ENCODE results near the gene UNC5C. TPM values are rescaled to one million over a fixed set of nuclear protein-coding genes. Genes with fewer than 3 reads are reported as not detected.

The UNC5C gene
- total and polyA plus RNA-seq, 10 donors, result 0.43 to 15.7 (median 7.8) TPM

GRCh38 chr4:95289028-95289634 lies 259.6 kb downstream of the UNC5C start:
- H3K27ac ChIP-seq, result no peak overlapping the region
- no peaks in the 10 kb centered on the region for H3K36me3 ChIP-seq
- TF ChIP-seq POLR2A (IDR thresholded peaks at IDR 0.05) (no peak), CTCF (IDR thresholded peaks at IDR 0.05 in 8 of 11, conservative IDR thresholded peaks at IDR 0.05 in 3 of 11) (no peak), POLR2AphosphoS5 (IDR thresholded peaks at IDR 0.05) (no peak)
- intact Hi-C loops (cut with DNase I; ENCODE audit: low total_unique reads), result no loop called here
- no peak for DNase-seq
- no peak overlapping the region for H3K4me3 ChIP-seq
- 38 to 53% (median 45%) methylated on average over 1 of the region's 1 CpG for WGBS, 5 donors
- peaks cover 0 to 7% (median 0%) of the 10 kb centered on the region in 8 donors for H3K9me3 ChIP-seq
- no peaks in the 10 kb centered on the region for H3K4me1 ChIP-seq
- H3K27me3 ChIP-seq (replicated peaks in 1 of 7), result no peaks in the 10 kb centered on the region

DNA sequence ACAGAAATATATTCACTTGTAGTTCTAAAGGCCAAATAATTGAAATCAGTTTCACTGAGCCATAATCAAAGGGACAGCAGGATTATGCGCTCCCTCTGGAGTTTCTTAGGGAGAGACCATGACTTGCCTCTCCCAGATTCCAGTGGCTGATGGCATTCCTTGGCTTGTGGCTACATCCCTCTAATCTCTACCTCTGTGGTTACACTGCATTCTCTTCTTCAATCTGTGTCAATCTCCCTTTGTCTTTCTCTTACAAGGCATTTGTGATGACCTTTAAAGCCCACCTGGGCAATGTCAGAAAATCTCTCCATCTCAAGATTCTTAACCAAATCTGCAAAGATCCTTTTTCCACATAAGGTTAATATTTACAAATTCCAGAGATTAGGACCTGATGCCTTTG lies 260.2 kb downstream of the UNC5C start:
- Histone ChIP-seq H3K4me3 (no peak overlapping the region), H3K4me1 (no peaks in the 10 kb centered on the region), H3K27ac (no peak overlapping the region), H3K9me3 (peaks cover 0 to 7% (median 0%) of the 10 kb centered on the region in 8 donors), H3K27me3 (replicated peaks in 1 of 7) (no peaks in the 10 kb centered on the region), H3K36me3 (no peaks in the 10 kb centered on the region)
- intact Hi-C loops (cut with DNase I; ENCODE audit: low total_unique reads), result no loop called here
- DNase-seq, result no peak
- WGBS, 5 donors, result 92 to 100% (median 96%) methylated on average over 1 of the region's 1 CpG
- TF ChIP-seq CTCF (IDR thresholded peaks at IDR 0.05 in 8 of 11, conservative IDR thresholded peaks at IDR 0.05 in 3 of 11), result no peak
- no peak for TF ChIP-seq POLR2AphosphoS5 (IDR thresholded peaks at IDR 0.05)
- TF ChIP-seq POLR2A (IDR thresholded peaks at IDR 0.05), result no peak

GRCh38 chr4:95285797-95286196 lies 263.0 kb downstream of the UNC5C start:
- no peak for TF ChIP-seq POLR2AphosphoS5 (IDR thresholded peaks at IDR 0.05)
- no peak for TF ChIP-seq CTCF (IDR thresholded peaks at IDR 0.05 in 8 of 11, conservative IDR thresholded peaks at IDR 0.05 in 3 of 11)
- no peak for TF ChIP-seq POLR2A (IDR thresholded peaks at IDR 0.05)
- Histone ChIP-seq H3K27me3 (replicated peaks in 1 of 7) (no peaks in the 10 kb centered on the region), H3K36me3 (no peaks in the 10 kb centered on the region), H3K27ac (no peak overlapping the region), H3K4me1 (no peaks in the 10 kb centered on the region), H3K9me3 (peaks cover 0 to 17% (median 3%) of the 10 kb centered on the region in 8 donors), H3K4me3 (no peak overlapping the region)
- WGBS, 5 donors, result 87 to 96% (median 93%) methylated on average over 2 of the region's 2 CpGs
- intact Hi-C loops (cut with DNase I; ENCODE audit: low total_unique reads), result no loop called here
- DNase-seq, result no peak

DNA sequence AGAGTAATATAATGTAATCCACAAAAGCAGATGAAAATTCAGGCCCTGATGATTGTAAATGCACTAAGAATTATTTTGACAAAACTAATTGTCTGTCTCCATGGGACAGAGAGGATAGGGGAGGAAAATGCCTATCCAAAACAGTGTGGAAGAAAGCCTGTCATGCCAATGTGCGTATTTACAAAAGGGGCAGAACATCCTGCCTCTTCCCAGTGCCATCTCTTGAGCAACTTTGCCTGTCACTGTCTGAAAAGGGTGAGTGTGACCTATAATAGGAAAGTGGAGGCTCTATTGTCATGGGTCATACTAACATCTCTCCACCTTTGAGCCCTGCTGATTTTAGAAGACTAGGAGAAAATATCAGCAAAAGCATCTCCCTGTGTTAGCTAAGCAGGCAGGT lies 264.1 kb downstream of the UNC5C start:
- Histone ChIP-seq H3K4me3 (no peak overlapping the region), H3K4me1 (no peaks in the 10 kb centered on the region), H3K27ac (no peak overlapping the region), H3K27me3 (replicated peaks in 1 of 7) (no peaks in the 10 kb centered on the region), H3K36me3 (no peaks in the 10 kb centered on the region), H3K9me3 (peaks cover 0 to 23% (median 3%) of the 10 kb centered on the region in 8 donors)
- intact Hi-C loops (cut with DNase I; ENCODE audit: low total_unique reads), result no loop called here
- DNase-seq, result no peak
- WGBS, 5 donors, result 81 to 100% (median 95%) methylated on average over 1 of the region's 1 CpG
- no peak for TF ChIP-seq CTCF (IDR thresholded peaks at IDR 0.05 in 8 of 11, conservative IDR thresholded peaks at IDR 0.05 in 3 of 11)
- TF ChIP-seq POLR2AphosphoS5 (IDR thresholded peaks at IDR 0.05), result no peak

All from spleen (tissue), 11 donors.